HL-60 (cell line): ENCODE data around the gene IKZF3.

Experiments used
- GABPA ChIP-seq: IDR thresholded peaks from 2 replicates; pipeline ENCODE4 v1.6.1; 2012; ENCODE audit warnings: low read depth
- POLR2AphosphoS5 ChIP-seq: IDR thresholded peaks from 2 replicates; pipeline ENCODE4 v1.6.1; 2012; ENCODE audit warnings: low read depth
- TF ChIP-seq, protein P1 (sequence below): IDR thresholded peaks from one replicate; pipeline ENCODE4 v1.5.1; 2011; ENCODE audit warnings: low read length, control low read depth, inconsistent platforms; ENCODE audit not compliant: insufficient read depth

DNA sequence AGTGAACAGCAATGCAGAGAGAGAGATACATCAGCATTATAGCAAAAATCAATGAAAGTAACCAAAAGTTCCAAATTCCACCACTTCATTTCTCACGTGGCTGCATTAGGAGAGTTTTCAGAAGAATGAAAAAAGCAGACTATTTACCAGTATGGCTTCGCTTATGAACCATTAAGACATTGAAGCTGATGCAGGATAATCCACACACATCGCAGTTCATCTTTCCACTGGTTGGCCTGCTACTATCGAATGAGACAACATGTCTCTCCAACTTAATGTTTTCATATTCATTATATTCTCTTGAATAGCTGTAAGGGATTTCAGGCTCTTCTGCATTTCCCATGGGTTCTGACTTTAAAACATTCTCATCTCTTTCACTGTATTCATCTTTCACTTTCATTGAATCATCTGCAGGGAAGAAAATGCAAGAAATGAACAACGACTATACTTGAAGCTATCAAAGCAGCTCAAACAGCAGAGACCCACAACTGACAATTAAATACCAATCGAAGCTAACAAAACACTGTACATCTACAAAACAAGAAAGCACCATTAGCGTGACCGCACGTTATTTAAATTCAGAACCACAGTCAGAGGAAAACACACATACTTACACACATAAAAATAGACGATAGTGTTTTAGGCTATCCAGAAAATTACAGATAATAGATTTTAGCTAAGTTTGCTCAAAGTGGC, 71.4 kb downstream of the IKZF3 start:
- TF ChIP-seq, protein P1, sequence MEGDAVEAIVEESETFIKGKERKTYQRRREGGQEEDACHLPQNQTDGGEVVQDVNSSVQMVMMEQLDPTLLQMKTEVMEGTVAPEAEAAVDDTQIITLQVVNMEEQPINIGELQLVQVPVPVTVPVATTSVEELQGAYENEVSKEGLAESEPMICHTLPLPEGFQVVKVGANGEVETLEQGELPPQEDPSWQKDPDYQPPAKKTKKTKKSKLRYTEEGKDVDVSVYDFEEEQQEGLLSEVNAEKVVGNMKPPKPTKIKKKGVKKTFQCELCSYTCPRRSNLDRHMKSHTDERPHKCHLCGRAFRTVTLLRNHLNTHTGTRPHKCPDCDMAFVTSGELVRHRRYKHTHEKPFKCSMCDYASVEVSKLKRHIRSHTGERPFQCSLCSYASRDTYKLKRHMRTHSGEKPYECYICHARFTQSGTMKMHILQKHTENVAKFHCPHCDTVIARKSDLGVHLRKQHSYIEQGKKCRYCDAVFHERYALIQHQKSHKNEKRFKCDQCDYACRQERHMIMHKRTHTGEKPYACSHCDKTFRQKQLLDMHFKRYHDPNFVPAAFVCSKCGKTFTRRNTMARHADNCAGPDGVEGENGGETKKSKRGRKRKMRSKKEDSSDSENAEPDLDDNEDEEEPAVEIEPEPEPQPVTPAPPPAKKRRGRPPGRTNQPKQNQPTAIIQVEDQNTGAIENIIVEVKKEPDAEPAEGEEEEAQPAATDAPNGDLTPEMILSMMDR: no peak
- TF ChIP-seq GABPA (no peak), POLR2AphosphoS5 (no peak)
